ENCODE results near the gene COL25A1.

GRCh38 chr4:108804648-108805273 is 497.7 kb downstream of the COL25A1 start:
- TF ChIP-seq FOXA1 (IDR thresholded peaks at IDR 0.05) (no peak), TARDBP (IDR thresholded peaks at IDR 0.05) (no peak), SP1 (IDR thresholded peaks at IDR 0.05) (no peak), ZNF384 (IDR thresholded peaks at IDR 0.05) (no peak), ARNT (IDR thresholded peaks at IDR 0.05) (no peak), BHLHE40 (IDR thresholded peaks at IDR 0.05; ENCODE audit: borderline replicate concordance) (no peak), ELF4 (IDR thresholded peaks at IDR 0.05) (no peak), LEF1 (IDR thresholded peaks at IDR 0.05; ENCODE audit: borderline replicate concordance) (no peak), PKNOX1 (IDR thresholded peaks at IDR 0.05) (no peak), FOXK2 (IDR thresholded peaks at IDR 0.05) (no peak), SUZ12 (IDR thresholded peaks at IDR 0.05) (no peak)
